Measurements from ENCODE around the gene SPOP.

SPOP gene

DNA sequence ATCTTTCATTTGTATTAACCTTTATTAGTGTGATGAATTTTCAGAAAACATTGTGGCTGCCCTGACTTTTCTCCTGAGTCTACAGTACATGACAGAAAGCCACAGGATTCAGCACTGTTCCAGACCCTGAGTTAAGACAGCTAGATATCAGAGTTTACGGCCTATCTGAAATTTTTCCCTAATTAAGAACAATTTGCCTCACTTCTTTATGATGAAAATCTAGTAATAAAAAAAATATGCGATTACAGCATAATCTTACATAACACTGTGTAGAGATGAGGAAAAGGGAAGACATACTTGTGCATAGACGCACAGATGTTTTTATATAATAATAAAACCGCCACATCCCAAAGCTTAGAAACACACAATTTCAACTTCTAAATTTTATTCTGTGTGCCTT, 7.3 kb downstream of the SPOP start:
- TF ChIP-seq, protein P1, sequence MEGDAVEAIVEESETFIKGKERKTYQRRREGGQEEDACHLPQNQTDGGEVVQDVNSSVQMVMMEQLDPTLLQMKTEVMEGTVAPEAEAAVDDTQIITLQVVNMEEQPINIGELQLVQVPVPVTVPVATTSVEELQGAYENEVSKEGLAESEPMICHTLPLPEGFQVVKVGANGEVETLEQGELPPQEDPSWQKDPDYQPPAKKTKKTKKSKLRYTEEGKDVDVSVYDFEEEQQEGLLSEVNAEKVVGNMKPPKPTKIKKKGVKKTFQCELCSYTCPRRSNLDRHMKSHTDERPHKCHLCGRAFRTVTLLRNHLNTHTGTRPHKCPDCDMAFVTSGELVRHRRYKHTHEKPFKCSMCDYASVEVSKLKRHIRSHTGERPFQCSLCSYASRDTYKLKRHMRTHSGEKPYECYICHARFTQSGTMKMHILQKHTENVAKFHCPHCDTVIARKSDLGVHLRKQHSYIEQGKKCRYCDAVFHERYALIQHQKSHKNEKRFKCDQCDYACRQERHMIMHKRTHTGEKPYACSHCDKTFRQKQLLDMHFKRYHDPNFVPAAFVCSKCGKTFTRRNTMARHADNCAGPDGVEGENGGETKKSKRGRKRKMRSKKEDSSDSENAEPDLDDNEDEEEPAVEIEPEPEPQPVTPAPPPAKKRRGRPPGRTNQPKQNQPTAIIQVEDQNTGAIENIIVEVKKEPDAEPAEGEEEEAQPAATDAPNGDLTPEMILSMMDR (IDR thresholded peaks at IDR 0.05; ENCODE audit: insufficient read depth, missing control alignments), result no peak
- FAIRE-seq (no peak), DNase-seq (ENCODE audit: insufficient read length, low spot score) (no peak)

DNA sequence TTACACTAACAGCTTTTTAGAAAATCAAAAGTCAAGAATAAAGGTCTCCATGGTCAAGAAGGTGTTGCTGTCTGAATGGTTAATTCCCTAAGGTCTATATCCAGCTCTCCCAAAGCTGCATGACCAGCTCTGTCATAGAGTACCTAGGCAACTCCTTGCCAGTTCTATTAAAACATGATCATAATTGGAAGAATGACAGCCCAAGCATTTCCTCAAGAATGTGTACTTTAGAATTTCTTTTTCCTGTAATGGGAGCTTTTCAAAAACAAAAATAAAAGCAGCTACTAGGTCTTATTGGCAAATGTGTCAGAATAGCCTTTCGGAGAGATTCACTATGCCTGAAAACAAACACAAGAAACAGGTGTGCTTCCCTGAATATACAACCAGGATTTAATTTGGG, 7.9 kb downstream of the SPOP start:
- DNase-seq (ENCODE audit: insufficient read length, low spot score), result no peak
- peak; percentile 66 for FAIRE-seq

DNA sequence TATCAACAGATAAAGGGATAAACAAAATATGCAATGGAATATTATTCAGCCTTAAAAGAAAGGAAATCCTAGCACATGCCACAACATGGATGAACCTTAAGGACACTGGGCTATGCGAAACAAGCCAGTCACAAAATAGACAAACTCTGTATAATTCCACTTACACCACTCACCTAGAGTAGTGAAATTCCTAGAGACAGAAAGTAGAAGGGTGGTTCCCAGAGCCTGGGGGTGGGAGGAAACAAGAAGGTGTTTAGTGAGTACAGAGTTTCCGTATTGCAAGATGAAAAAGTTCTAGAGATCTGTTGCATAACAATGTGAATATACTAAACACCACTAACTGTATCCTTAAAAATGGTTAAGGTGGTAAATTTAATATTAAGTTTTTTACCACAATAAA, 10.0 kb downstream of the SPOP start:
- DNase-seq (ENCODE audit: insufficient read length, low spot score) (no peak), FAIRE-seq (no peak)
- TF ChIP-seq, protein P1 (IDR thresholded peaks at IDR 0.05; ENCODE audit: insufficient read depth, missing control alignments), result no peak

More for the DNA sequence above, 7.9 kb downstream of the SPOP start:
- TF ChIP-seq, protein P1 (IDR thresholded peaks at IDR 0.05; ENCODE audit: insufficient read depth, missing control alignments), result no peak

DNA sequence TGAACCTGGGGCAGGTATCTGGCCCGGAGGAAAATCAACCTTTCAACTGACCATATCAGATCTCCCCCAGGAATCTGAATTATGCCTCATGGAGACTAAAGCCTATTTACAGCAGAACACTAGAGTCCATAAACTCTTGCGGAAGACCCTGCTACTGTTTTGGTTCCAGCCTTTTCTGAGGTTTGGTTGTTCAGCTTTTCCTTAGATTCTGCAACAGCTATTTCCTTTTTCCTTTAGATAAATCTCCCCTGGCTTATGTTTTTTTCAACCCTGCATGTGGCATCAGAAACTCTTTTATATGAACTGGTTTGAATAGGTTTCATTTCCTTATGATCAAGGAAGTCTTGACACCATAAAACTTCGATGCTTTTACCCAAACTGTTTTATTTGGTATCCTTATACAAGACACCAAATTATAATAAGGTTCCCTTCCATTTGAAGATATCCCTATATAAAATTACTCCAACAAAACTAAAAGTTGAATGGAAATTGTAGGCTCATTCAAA, 13.1 kb downstream of the SPOP start:
- TF ChIP-seq, protein P1 (IDR thresholded peaks at IDR 0.05; ENCODE audit: insufficient read depth, missing control alignments), result no peak
- FAIRE-seq, result no peak
- DNase-seq (ENCODE audit: insufficient read length, low spot score), result no peak

DNA sequence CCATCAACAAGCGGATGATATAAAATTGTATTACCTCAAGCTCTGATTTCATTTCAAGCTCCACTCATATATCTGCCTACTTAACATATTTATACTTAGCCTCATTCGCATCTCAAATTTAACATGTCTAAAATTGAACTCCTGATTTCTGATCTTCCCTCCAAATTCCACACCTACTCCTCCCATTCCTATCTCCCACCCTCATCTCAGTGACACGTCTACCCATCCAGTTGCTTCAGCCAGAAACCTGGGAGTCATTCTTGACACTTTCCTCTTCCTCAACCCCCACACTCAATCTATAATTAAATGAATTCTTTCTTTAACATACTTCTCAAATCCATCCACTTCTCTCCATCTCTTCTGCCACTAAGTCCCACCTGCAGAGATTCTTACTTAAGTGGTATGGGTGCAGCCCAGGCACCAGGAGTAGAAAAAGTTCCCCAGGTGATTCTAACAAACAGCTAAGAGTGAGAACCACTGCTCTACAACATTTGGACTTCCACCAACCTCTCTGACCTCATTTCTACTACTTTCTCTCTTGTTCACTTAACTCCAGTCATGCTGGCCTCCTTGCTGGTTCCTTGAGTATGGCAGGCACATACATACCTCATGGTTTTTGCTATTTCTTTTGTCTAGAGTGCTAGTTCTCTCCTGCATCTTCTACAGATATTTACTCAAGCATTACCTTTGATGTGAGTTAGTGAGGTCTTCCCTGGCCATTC, 18.1 kb downstream of the SPOP start:
- FAIRE-seq (no peak), DNase-seq (ENCODE audit: insufficient read length, low spot score) (no peak)
- TF ChIP-seq, protein P1 (IDR thresholded peaks at IDR 0.05; ENCODE audit: insufficient read depth, missing control alignments), result no peak

DNA sequence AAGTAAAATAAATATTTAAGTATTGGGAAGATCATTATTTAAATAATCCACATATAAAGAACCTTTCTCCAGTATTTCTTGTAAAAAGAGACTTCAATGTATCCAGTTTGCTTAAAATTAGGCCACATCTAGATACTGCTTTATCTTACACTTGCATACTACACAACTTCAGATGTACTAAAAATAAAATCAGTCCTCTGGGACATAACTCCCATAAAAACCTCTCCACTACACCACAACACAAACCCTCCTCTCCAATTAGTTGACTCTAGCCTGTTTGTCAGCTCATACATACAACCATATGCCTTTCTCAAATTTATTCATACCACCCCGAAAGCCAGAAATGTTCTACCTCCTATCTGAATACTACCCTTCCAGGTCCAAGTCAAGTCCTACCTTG, 21.6 kb downstream of the SPOP start:
- no peak for DNase-seq (ENCODE audit: insufficient read length, low spot score)
- FAIRE-seq, result no peak
- TF ChIP-seq, protein P1 (IDR thresholded peaks at IDR 0.05; ENCODE audit: insufficient read depth, missing control alignments), result no peak

DNA sequence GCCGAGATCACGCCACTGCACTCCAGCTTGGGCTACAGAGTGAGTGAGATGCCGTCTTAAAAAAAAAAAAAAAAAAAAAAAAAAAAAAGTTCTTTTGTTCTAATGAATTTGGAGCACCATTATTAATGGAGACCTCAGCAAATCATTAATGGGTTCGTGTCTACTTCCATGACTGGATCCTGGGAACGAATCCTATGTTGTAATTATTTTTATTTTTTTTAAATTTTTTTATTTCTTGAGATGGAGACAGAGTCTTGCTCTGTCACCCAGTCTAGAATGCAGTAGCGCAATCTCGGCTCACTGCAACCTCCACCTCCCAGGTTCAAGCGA, 30.7 kb downstream of the SPOP start:
- TF ChIP-seq, protein P1 (IDR thresholded peaks at IDR 0.05; ENCODE audit: insufficient read depth, missing control alignments), result no peak

More for the DNA sequence above, 30.7 kb downstream of the SPOP start:
- FAIRE-seq (no peak), DNase-seq (ENCODE audit: insufficient read length, low spot score) (no peak)

All from D721Med (cell line).